ENCODE measurements around the gene ZNF143. TPM values are rescaled to one million over a fixed set of nuclear protein-coding genes. Genes with fewer than 3 reads are reported as not detected.
"Not testable (repeated sequence)": the region's sequence is repeated elsewhere in the genome, so short reads cannot be mapped to it uniquely, and the experiment has no call there.

Gene ZNF143
- total RNA-seq, 1 donor from 2014 or later: 22.1 TPM

- no peaks in the 10 kb centered on the region for H3K27me3 Mint-ChIP-seq (ENCODE audit: unreplicated experiment)
- peak; percentile 88 for DNase-seq (ENCODE audit: extremely low spot score, unreplicated experiment)
- peak overlapping the region; percentile 73 for H3K27ac Mint-ChIP-seq (ENCODE audit: unreplicated experiment)
- TF ChIP-seq CTCF (IDR thresholded peaks at IDR 0.05): peak; percentile 92
- peaks cover 9% of the 10 kb centered on the region for H3K36me3 Mint-ChIP-seq (ENCODE audit: unreplicated experiment)
- H3K4me3 Mint-ChIP-seq (ENCODE audit: unreplicated experiment): no peak overlapping the region
- H3K9me3 Mint-ChIP-seq (ENCODE audit: unreplicated experiment): no peaks in the 10 kb centered on the region
- peaks cover 30% of the 10 kb centered on the region for H3K4me1 Mint-ChIP-seq (ENCODE audit: unreplicated experiment)
Observed at GRCh38 chr11:9506489-9507276, 45.9 kb downstream of the ZNF143 start.

GRCh38 chr11:9507277-9507580 lies 46.4 kb downstream of the ZNF143 start:
- Mint-ChIP-seq H3K4me1 (ENCODE audit: unreplicated experiment) (peaks cover 30% of the 10 kb centered on the region), H3K9me3 (ENCODE audit: unreplicated experiment) (no peaks in the 10 kb centered on the region), H3K27me3 (ENCODE audit: unreplicated experiment) (no peaks in the 10 kb centered on the region), H3K36me3 (ENCODE audit: unreplicated experiment) (peaks cover 9% of the 10 kb centered on the region), H3K4me3 (ENCODE audit: unreplicated experiment) (no peak overlapping the region), H3K27ac (ENCODE audit: unreplicated experiment) (peak overlapping the region; percentile 60)
- DNase-seq (ENCODE audit: extremely low spot score, unreplicated experiment): no peak
- no peak for TF ChIP-seq CTCF (IDR thresholded peaks at IDR 0.05)

- TF ChIP-seq CTCF (IDR thresholded peaks at IDR 0.05): no peak
- Mint-ChIP-seq H3K9me3 (ENCODE audit: unreplicated experiment) (no peaks in the 10 kb centered on the region), H3K27ac (ENCODE audit: unreplicated experiment) (peak overlapping the region; percentile 79), H3K27me3 (ENCODE audit: unreplicated experiment) (no peaks in the 10 kb centered on the region), H3K36me3 (ENCODE audit: unreplicated experiment) (peaks cover 22% of the 10 kb centered on the region), H3K4me1 (ENCODE audit: unreplicated experiment) (peaks cover 30% of the 10 kb centered on the region), H3K4me3 (ENCODE audit: unreplicated experiment) (no peak overlapping the region)
- DNase-seq (ENCODE audit: extremely low spot score, unreplicated experiment): no peak
Observed at GRCh38 chr11:9509041-9509440, 48.2 kb downstream of the ZNF143 start.

- H3K27me3 Mint-ChIP-seq (ENCODE audit: unreplicated experiment): no peaks in the 10 kb centered on the region
- H3K4me1 Mint-ChIP-seq (ENCODE audit: unreplicated experiment): peaks cover 26% of the 10 kb centered on the region
- no peak for TF ChIP-seq CTCF (IDR thresholded peaks at IDR 0.05)
- H3K9me3 Mint-ChIP-seq (ENCODE audit: unreplicated experiment): no peaks in the 10 kb centered on the region
- DNase-seq (ENCODE audit: extremely low spot score, unreplicated experiment): no peak
- H3K4me3 Mint-ChIP-seq (ENCODE audit: unreplicated experiment): no peak overlapping the region
- no peak overlapping the region for H3K27ac Mint-ChIP-seq (ENCODE audit: unreplicated experiment)
- H3K36me3 Mint-ChIP-seq (ENCODE audit: unreplicated experiment): peaks cover 38% of the 10 kb centered on the region
Observed at GRCh38 chr11:9512370-9513019, 51.7 kb downstream of the ZNF143 start.

- Mint-ChIP-seq H3K36me3 (ENCODE audit: unreplicated experiment) (peaks cover 36% of the 10 kb centered on the region), H3K4me1 (ENCODE audit: unreplicated experiment) (peaks cover 15% of the 10 kb centered on the region), H3K27ac (ENCODE audit: unreplicated experiment) (peak overlapping the region; percentile 21)
- H3K9me3 Mint-ChIP-seq (ENCODE audit: unreplicated experiment); DNase-seq (ENCODE audit: extremely low spot score, unreplicated experiment); H3K4me3 Mint-ChIP-seq (ENCODE audit: unreplicated experiment); H3K27me3 Mint-ChIP-seq (ENCODE audit: unreplicated experiment): not testable (repeated sequence)
Observed at GRCh38 chr11:9514576-9514975, 53.8 kb downstream of the ZNF143 start.
